Fibroblast of mammary gland (primary cell): ENCODE measurements around the gene HTN3.

Source experiments
- DNase-seq: peaks from one replicate; pipeline ENCODE4 v3.0.0-alpha.2; 2010; ENCODE audit warnings: low read depth
- H3K4me3 ChIP-seq: 2 replicates; pipeline ENCODE4 v1.5.1; 2011; ENCODE audit warnings: low read depth, mild to moderate bottlenecking, low read length, moderate library complexity; ENCODE audit not compliant: control insufficient read depth
- TF ChIP-seq, protein P1 (sequence below): conservative IDR thresholded peaks from 2 replicates; pipeline ENCODE4 v1.5.1; 2011; ENCODE audit warnings: low read depth, low read length, inconsistent platforms; ENCODE audit not compliant: control insufficient read depth, insufficient read depth

HTN3 gene

DNA sequence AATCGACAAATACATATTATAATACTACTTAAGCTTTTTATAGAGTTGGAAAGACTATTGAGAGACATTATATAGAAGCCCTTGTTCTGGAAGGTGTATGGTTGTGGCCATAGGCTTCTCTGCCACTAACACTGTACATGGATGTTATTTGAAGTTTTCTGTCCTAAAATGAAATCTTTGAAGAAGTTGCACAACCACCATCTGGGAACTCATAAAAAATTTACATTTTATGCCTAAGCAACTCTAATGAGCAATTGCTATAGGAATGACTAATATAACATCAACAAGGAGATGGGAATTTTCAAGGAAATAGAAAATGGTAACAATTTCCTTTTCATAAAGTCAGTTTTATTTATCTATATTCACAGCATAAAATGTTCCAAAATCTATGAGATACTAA, 29.4 kb downstream of the HTN3 start:
- TF ChIP-seq, protein P1, sequence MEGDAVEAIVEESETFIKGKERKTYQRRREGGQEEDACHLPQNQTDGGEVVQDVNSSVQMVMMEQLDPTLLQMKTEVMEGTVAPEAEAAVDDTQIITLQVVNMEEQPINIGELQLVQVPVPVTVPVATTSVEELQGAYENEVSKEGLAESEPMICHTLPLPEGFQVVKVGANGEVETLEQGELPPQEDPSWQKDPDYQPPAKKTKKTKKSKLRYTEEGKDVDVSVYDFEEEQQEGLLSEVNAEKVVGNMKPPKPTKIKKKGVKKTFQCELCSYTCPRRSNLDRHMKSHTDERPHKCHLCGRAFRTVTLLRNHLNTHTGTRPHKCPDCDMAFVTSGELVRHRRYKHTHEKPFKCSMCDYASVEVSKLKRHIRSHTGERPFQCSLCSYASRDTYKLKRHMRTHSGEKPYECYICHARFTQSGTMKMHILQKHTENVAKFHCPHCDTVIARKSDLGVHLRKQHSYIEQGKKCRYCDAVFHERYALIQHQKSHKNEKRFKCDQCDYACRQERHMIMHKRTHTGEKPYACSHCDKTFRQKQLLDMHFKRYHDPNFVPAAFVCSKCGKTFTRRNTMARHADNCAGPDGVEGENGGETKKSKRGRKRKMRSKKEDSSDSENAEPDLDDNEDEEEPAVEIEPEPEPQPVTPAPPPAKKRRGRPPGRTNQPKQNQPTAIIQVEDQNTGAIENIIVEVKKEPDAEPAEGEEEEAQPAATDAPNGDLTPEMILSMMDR, result no peak
- H3K4me3 ChIP-seq, result no peak overlapping the region
- DNase-seq, result no peak

DNA sequence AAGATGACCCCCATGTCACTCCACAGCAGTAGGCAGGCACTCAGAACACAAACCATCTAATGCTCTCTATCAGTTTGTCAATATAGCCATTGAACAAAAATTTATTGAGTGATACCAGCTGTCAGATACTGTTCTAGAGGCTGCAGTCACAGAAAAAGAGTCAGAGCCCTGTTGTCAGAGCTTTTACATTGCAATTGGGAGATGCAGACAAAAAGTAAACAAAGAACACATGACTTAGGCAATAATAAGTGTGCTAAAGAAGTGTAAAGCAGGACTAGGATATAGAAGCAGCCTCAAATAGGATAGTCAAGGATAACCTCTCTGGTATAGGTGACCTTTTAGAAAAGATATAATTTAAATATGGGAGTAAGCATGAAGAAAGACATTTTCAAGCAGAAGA, 30.9 kb downstream of the HTN3 start:
- TF ChIP-seq, protein P1, result no peak
- no peak overlapping the region for H3K4me3 ChIP-seq
- no peak for DNase-seq

DNA sequence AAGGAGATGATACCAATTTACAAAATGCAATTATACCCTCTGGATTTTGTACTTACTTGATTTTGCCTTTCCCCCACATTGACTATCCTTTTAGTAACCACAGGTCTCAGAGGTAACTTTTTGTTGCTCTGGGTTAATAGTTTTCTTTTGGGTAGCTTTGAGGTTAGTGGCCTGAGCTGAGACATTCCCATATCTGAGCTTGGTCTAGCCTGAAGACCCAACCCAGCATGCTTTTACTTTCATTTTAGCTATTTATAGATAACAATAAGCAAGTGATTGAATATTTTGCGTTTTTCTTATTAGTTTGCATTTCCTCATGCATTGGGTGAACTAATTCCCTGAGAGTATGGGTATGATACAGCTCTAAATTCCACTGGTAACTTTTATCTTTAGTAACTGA, 33.7 kb downstream of the HTN3 start:
- no peak overlapping the region for H3K4me3 ChIP-seq
- no peak for DNase-seq
- TF ChIP-seq, protein P1, result no peak

DNA sequence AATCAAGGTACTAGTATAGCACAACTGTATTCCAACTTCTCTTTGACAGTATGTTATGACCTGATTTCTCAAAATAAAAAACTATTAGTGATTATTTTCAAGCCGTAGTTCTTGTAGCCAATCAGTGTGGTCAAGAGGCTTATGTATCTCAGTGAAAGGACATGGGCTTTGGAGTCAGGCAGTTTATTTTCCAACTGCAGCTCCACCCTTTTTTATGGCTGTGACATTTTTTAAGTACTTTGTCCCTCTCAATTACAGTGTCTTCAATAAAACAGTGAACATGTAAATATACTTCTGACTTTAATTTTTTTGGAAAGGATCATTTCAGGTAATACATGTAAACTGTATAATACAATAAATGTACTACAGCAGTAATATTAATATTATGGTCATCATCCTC, 51.9 kb downstream of the HTN3 start:
- DNase-seq, result no peak
- TF ChIP-seq, protein P1, result no peak
- no peak overlapping the region for H3K4me3 ChIP-seq
